Measurements from ENCODE around the gene SMAD3. TPM values are rescaled to one million over a fixed set of nuclear protein-coding genes. Genes with fewer than 3 reads are reported as not detected.

SMAD3 gene
- total RNA-seq, 1 donor from 2014 or later: 8.2 TPM

- DNase-seq (ENCODE audit: low spot score): no peak
- Mint-ChIP-seq H3K36me3 (ENCODE audit: low read depth, unreplicated experiment) (no peaks in the 10 kb centered on the region), H3K4me3 (ENCODE audit: unreplicated experiment) (no peak overlapping the region), H3K27ac (ENCODE audit: unreplicated experiment) (no peak overlapping the region), H3K9me3 (ENCODE audit: unreplicated experiment) (no peaks in the 10 kb centered on the region), H3K4me1 (ENCODE audit: unreplicated experiment) (peaks cover 21% of the 10 kb centered on the region), H3K27me3 (ENCODE audit: unreplicated experiment) (no peaks in the 10 kb centered on the region)
- TF ChIP-seq, protein P1, sequence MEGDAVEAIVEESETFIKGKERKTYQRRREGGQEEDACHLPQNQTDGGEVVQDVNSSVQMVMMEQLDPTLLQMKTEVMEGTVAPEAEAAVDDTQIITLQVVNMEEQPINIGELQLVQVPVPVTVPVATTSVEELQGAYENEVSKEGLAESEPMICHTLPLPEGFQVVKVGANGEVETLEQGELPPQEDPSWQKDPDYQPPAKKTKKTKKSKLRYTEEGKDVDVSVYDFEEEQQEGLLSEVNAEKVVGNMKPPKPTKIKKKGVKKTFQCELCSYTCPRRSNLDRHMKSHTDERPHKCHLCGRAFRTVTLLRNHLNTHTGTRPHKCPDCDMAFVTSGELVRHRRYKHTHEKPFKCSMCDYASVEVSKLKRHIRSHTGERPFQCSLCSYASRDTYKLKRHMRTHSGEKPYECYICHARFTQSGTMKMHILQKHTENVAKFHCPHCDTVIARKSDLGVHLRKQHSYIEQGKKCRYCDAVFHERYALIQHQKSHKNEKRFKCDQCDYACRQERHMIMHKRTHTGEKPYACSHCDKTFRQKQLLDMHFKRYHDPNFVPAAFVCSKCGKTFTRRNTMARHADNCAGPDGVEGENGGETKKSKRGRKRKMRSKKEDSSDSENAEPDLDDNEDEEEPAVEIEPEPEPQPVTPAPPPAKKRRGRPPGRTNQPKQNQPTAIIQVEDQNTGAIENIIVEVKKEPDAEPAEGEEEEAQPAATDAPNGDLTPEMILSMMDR (IDR thresholded peaks at IDR 0.05; ENCODE audit: unreplicated experiment): no peak
Measured at GRCh38 chr15:67035886-67036285, 29.5 kb upstream of the SMAD3 start.

DNA sequence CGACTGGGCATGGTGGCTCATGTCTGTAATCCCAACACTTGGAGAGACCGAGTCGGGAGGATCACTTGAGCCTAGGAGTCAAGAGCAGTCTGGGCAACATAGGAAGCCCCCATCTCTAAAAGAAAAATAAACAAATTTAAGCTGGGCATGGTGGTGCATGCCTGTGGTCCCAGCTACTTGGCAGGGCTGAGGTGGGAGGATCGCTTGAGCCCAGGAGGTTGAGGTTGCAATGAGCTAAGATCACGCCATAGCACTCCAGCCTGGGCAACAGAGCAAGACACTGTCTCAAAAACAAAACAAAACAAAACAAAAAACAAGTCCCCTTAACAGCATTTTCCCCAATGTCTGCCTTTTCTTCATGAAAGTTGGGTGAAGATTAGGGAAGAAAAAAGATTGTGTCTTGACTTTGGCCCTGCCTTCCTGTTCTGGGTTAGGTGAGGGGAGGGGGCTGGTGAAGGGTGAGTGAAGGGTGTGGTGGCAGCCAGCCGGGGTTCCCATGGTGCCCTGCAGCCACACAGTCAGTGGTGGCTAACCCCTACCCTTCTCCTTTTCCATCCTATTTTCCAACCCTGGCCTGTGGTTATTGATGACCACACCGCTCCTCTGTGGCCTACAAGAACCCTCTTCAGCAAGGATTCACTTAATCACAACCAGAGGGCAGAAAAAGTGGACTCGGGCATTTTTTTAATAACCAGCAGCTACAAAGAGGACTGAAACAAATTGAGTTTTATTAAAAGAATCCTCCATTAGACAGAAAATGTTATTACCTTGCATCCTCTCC, 28.4 kb upstream of the SMAD3 start:
- TF ChIP-seq, protein P1 (IDR thresholded peaks at IDR 0.05; ENCODE audit: unreplicated experiment): no peak
- no peaks in the 10 kb centered on the region for H3K9me3 Mint-ChIP-seq (ENCODE audit: unreplicated experiment)
- H3K27me3 Mint-ChIP-seq (ENCODE audit: unreplicated experiment): no peaks in the 10 kb centered on the region
- no peak overlapping the region for H3K27ac Mint-ChIP-seq (ENCODE audit: unreplicated experiment)
- H3K36me3 Mint-ChIP-seq (ENCODE audit: low read depth, unreplicated experiment): no peaks in the 10 kb centered on the region
- no peak overlapping the region for H3K4me3 Mint-ChIP-seq (ENCODE audit: unreplicated experiment)
- H3K4me1 Mint-ChIP-seq (ENCODE audit: unreplicated experiment): peaks cover 21% of the 10 kb centered on the region
- DNase-seq (ENCODE audit: low spot score): no peak

- TF ChIP-seq, protein P1 (IDR thresholded peaks at IDR 0.05; ENCODE audit: unreplicated experiment): no peak
- no peaks in the 10 kb centered on the region for H3K36me3 Mint-ChIP-seq (ENCODE audit: low read depth, unreplicated experiment)
- no peak for DNase-seq (ENCODE audit: low spot score)
- no peak overlapping the region for H3K4me3 Mint-ChIP-seq (ENCODE audit: unreplicated experiment)
- H3K4me1 Mint-ChIP-seq (ENCODE audit: unreplicated experiment): peaks cover 21% of the 10 kb centered on the region
- no peak overlapping the region for H3K27ac Mint-ChIP-seq (ENCODE audit: unreplicated experiment)
- peaks cover 2% of the 10 kb centered on the region for H3K27me3 Mint-ChIP-seq (ENCODE audit: unreplicated experiment)
- H3K9me3 Mint-ChIP-seq (ENCODE audit: unreplicated experiment): no peaks in the 10 kb centered on the region
Measured at GRCh38 chr15:67037694-67038093, 27.7 kb upstream of the SMAD3 start.

DNA sequence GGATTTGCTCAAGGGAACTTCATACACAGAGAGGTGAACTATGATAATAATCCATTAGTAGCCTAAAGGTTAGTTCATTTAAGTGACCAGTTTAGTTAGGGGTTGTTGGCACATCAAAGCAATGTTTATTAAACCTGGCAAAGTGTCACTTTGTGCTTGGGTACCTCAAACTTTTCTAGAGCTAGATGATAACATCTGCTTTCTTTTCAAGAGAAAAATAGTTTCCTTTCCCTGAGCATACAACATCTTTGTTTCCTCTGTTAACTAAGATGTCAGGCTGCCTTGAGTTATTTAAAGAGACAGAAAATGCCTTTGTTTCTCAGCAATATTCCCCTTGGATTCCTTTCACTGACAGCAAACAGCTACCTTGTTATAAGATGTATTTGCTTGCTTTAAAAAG, 26.7 kb upstream of the SMAD3 start:
- no peak for DNase-seq (ENCODE audit: low spot score)
- peaks cover 17% of the 10 kb centered on the region for H3K4me1 Mint-ChIP-seq (ENCODE audit: unreplicated experiment)
- no peaks in the 10 kb centered on the region for H3K36me3 Mint-ChIP-seq (ENCODE audit: low read depth, unreplicated experiment)
- H3K9me3 Mint-ChIP-seq (ENCODE audit: unreplicated experiment): no peaks in the 10 kb centered on the region
- TF ChIP-seq, protein P1 (IDR thresholded peaks at IDR 0.05; ENCODE audit: unreplicated experiment): no peak
- H3K27ac Mint-ChIP-seq (ENCODE audit: unreplicated experiment): no peak overlapping the region
- H3K27me3 Mint-ChIP-seq (ENCODE audit: unreplicated experiment): peaks cover 3% of the 10 kb centered on the region
- no peak overlapping the region for H3K4me3 Mint-ChIP-seq (ENCODE audit: unreplicated experiment)

DNA sequence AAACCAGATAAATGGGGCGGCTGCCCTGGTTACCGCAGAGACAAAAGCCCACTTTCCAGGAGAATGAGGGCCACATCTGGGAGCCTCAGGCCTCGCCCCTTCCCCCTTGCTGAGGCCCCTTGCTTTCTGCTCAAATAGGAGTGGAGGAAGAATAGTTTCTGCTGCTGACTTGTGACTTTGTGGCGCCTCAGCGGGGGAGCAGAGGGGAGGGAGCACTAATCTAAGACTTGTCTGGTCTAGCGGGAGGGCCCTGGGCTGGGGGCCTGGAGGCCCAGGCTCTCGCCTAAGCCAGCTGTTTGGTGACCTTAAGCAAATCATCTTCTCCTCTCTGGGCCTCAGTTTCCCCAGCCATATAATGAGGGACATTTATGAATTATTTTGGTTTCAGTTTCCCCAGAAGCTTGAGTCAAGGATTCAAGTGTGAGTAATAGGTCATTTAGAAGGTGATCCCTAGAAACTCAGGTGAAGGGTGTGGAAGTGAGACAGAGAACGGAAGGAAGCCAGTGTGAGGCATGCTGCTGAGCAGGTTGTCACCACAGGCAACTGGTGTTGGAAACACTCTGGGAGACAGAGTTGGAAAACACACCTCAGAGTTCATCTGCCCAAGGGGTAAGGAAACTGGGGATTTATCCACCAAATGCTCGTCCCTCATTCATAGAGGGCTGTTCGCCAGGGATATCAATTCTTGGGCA, 25.9 kb upstream of the SMAD3 start:
- Mint-ChIP-seq H3K4me1 (ENCODE audit: unreplicated experiment) (peaks cover 24% of the 10 kb centered on the region), H3K36me3 (ENCODE audit: low read depth, unreplicated experiment) (no peaks in the 10 kb centered on the region), H3K4me3 (ENCODE audit: unreplicated experiment) (no peak overlapping the region), H3K9me3 (ENCODE audit: unreplicated experiment) (no peaks in the 10 kb centered on the region), H3K27ac (ENCODE audit: unreplicated experiment) (no peak overlapping the region), H3K27me3 (ENCODE audit: unreplicated experiment) (peaks cover 3% of the 10 kb centered on the region)
- TF ChIP-seq, protein P1 (IDR thresholded peaks at IDR 0.05; ENCODE audit: unreplicated experiment): no peak
- no peak for DNase-seq (ENCODE audit: low spot score)
